ENCODE data around the gene CCDC85B.

CCDC85B gene

DNA sequence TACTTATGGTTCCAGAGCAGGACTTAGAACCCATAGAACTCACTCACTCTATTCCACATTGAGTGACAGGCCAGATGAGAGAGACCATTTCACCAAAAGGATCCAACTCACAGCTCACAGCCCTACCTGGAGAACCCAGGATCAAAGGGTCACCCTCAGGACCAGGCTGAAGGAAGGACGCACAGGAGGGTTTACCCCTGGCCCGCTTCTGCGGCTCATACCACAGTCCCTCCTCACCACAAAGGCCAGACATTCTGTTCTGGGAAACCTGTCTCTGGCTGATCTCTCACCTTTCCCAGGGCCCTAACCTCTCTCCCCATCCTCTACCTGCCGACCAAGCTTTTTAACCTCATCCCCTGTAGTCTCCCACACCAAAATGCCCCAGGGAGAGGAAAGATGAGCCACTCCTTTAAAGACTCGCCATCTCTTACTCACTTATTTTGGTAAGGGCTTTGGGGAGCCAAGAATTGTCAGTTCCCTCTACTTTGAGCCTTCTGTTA, 5.1 kb downstream of the CCDC85B start:
- DNase-seq (ENCODE audit: low read depth) = no peak
- TF ChIP-seq MYC (IDR thresholded peaks at IDR 0.05; ENCODE audit: low read depth, low read length) (no peak), MAX (IDR thresholded peaks at IDR 0.05; ENCODE audit: low read depth, low read length) (no peak), POLR2A (IDR thresholded peaks at IDR 0.05; ENCODE audit: extremely low read depth, insufficient read length) (no peak)
- TF ChIP-seq, protein P1, sequence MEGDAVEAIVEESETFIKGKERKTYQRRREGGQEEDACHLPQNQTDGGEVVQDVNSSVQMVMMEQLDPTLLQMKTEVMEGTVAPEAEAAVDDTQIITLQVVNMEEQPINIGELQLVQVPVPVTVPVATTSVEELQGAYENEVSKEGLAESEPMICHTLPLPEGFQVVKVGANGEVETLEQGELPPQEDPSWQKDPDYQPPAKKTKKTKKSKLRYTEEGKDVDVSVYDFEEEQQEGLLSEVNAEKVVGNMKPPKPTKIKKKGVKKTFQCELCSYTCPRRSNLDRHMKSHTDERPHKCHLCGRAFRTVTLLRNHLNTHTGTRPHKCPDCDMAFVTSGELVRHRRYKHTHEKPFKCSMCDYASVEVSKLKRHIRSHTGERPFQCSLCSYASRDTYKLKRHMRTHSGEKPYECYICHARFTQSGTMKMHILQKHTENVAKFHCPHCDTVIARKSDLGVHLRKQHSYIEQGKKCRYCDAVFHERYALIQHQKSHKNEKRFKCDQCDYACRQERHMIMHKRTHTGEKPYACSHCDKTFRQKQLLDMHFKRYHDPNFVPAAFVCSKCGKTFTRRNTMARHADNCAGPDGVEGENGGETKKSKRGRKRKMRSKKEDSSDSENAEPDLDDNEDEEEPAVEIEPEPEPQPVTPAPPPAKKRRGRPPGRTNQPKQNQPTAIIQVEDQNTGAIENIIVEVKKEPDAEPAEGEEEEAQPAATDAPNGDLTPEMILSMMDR (IDR thresholded peaks at IDR 0.05; ENCODE audit: low read depth, low read length) = no peak
- no peak overlapping the region for H3K4me3 ChIP-seq (ENCODE audit: low read depth, low read length)

DNA sequence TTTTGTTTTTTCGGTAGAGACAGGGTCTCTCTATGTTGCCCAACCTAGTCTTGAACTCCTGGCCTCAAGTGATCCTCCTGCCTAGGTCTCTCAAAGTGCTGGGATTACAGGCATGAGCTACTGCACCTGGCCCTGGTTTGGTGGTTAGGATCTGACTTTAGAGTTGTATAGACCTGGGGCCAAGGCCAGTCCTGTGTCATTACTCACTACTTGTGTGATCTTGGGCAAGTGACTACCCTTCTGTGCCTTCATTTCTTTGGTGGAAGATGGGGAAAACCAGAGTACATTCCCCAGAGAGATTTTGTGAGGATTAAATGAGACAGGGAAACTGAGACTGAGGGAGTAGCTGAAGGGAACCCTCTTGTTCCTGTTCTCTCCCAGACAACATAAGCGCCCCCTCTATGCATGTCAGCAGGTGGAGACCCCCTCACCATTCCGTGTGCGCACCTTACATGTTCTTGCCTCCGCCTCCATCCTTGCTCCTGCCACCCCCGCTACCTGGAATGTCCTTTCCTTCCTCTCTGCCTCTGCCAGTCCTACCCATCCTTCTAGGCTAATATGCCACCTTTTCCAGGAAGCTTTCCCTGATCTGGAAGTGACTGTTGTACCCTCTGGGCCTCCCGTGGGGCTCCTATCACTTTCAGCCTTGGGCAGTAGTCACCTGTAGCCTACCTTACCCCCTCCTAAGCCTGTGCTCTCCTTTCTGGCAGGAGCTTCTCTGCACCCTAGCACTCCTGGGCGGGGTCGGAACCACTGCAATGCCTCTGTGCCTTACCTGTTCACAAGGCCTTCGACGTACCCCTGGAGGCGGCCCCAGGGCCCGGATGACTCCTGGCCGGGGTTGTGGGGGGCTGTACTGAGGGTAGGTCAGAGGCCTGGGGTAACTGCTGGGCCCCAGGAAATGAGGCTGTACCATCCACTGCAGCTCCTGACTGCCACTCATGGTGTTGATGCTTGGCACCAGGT, 5.8 kb downstream of the CCDC85B start:
- no peak overlapping the region for H3K4me3 ChIP-seq (ENCODE audit: low read depth, low read length)
- DNase-seq (ENCODE audit: low read depth) = no peak
- no peak for TF ChIP-seq MYC (IDR thresholded peaks at IDR 0.05; ENCODE audit: low read depth, low read length)
- TF ChIP-seq, protein P1 (IDR thresholded peaks at IDR 0.05; ENCODE audit: low read depth, low read length) = no peak
- TF ChIP-seq POLR2A (IDR thresholded peaks at IDR 0.05; ENCODE audit: extremely low read depth, insufficient read length) = no peak
- TF ChIP-seq MAX (IDR thresholded peaks at IDR 0.05; ENCODE audit: low read depth, low read length) = no peak

GRCh38 chr11:65897020-65897471, 6.6 kb downstream of the CCDC85B start:
- H3K4me3 ChIP-seq (ENCODE audit: low read depth, low read length) = no peak overlapping the region
- TF ChIP-seq POLR2A (IDR thresholded peaks at IDR 0.05; ENCODE audit: extremely low read depth, insufficient read length) = no peak
- no peak for TF ChIP-seq MAX (IDR thresholded peaks at IDR 0.05; ENCODE audit: low read depth, low read length)
- no peak for TF ChIP-seq MYC (IDR thresholded peaks at IDR 0.05; ENCODE audit: low read depth, low read length)
- TF ChIP-seq, protein P1 (IDR thresholded peaks at IDR 0.05; ENCODE audit: low read depth, low read length) = no peak
- DNase-seq (ENCODE audit: low read depth) = no peak

GRCh38 chr11:65898656-65899355, 8.3 kb downstream of the CCDC85B start:
- TF ChIP-seq POLR2A (IDR thresholded peaks at IDR 0.05; ENCODE audit: extremely low read depth, insufficient read length) (no peak), MAX (IDR thresholded peaks at IDR 0.05; ENCODE audit: low read depth, low read length) (no peak), MYC (IDR thresholded peaks at IDR 0.05; ENCODE audit: low read depth, low read length) (no peak)
- TF ChIP-seq, protein P1 (IDR thresholded peaks at IDR 0.05; ENCODE audit: low read depth, low read length) = no peak
- DNase-seq (ENCODE audit: low read depth) = no peak
- H3K4me3 ChIP-seq (ENCODE audit: low read depth, low read length) = peak overlapping the region; percentile 90

- peak; percentile 91 for DNase-seq (ENCODE audit: low read depth)
- TF ChIP-seq, protein P1 (IDR thresholded peaks at IDR 0.05; ENCODE audit: low read depth, low read length) = no peak
- TF ChIP-seq MYC (IDR thresholded peaks at IDR 0.05; ENCODE audit: low read depth, low read length) = peak; percentile 98
- TF ChIP-seq MAX (IDR thresholded peaks at IDR 0.05; ENCODE audit: low read depth, low read length) = peak; percentile 98
- peak; percentile 37 for TF ChIP-seq POLR2A (IDR thresholded peaks at IDR 0.05; ENCODE audit: extremely low read depth, insufficient read length)
- peak overlapping the region; percentile 90 for H3K4me3 ChIP-seq (ENCODE audit: low read depth, low read length)
These were observed 9.1 kb downstream of the CCDC85B start for GRCh38 chr11:65899356-65900124.
